Fibroblast of skin of right quadriceps (primary cell): ENCODE measurements around the gene IL20RA.
A peak's percentile ranks its signal among the peaks of the same experiment; 100 is the strongest.

Experiments
- DNase-seq: peaks from one replicate; pipeline ENCODE4 v3.0.0-alpha.2; 2013

The IL20RA gene

GRCh38 chr6:137043710-137044365 is 927 bp downstream of the IL20RA start:
- peak; percentile 32 for DNase-seq

GRCh38 chr6:137040393-137040792 is 4.4 kb downstream of the IL20RA start:
- DNase-seq: no peak

- no peak for DNase-seq
Measured at GRCh38 chr6:137039010-137039409, 5.8 kb downstream of the IL20RA start.

GRCh38 chr6:137036566-137037300 is 8.0 kb downstream of the IL20RA start:
- no peak for DNase-seq

- DNase-seq: no peak
Measured at GRCh38 chr6:137033828-137034227, 10.9 kb downstream of the IL20RA start.

GRCh38 chr6:137031122-137031521 is 13.6 kb downstream of the IL20RA start:
- no peak for DNase-seq

- DNase-seq: no peak
Measured at GRCh38 chr6:137028912-137029311, 15.9 kb downstream of the IL20RA start.

- no peak for DNase-seq
Measured at GRCh38 chr6:137025786-137026730, 18.7 kb downstream of the IL20RA start.

- no peak for DNase-seq
Measured at GRCh38 chr6:137024237-137024990, 20.4 kb downstream of the IL20RA start.

- no peak for DNase-seq
Measured at GRCh38 chr6:137020776-137021175, 24.0 kb downstream of the IL20RA start.

- no peak for DNase-seq
Measured at GRCh38 chr6:137019476-137020272, 25.1 kb downstream of the IL20RA start.

GRCh38 chr6:137017081-137017480 is 27.7 kb downstream of the IL20RA start:
- DNase-seq: no peak

GRCh38 chr6:137016356-137016755 is 28.4 kb downstream of the IL20RA start:
- DNase-seq: peak; percentile 38

- no peak for DNase-seq
Measured at GRCh38 chr6:137015943-137016342, 28.8 kb downstream of the IL20RA start.

- peak; percentile 62 for DNase-seq
Measured at GRCh38 chr6:137013738-137014602, 30.8 kb downstream of the IL20RA start.

GRCh38 chr6:137013031-137013430 is 31.7 kb downstream of the IL20RA start:
- DNase-seq: peak; percentile 71

GRCh38 chr6:137011406-137011805 is 33.4 kb downstream of the IL20RA start:
- no peak for DNase-seq

- DNase-seq: no peak
Measured at GRCh38 chr6:137010128-137010718, 34.5 kb downstream of the IL20RA start.

- no peak for DNase-seq
Measured at GRCh38 chr6:137008204-137008603, 36.6 kb downstream of the IL20RA start.

- no peak for DNase-seq
Measured at GRCh38 chr6:137006056-137006455, 38.7 kb downstream of the IL20RA start.
